ENCODE data around the gene IQCM.

DNA sequence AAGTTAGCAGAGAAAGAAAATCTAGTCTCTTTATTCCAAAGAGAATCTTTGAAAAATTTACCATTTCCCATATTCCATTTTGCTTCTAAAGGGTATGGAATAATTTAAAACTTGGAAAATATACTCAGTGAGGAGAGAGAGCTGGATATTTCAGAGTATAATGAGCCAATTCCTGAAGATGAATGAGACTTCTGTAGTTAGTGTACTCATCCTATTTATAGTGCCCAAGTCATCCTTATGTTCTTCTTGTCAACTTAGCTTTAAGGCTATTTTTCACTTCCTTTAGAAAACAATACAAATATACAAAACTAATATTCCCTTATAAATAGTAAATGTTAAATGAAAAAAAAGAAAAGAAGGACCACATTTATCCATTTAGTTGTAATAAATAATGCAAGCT lies 302.6 kb downstream of the IQCM start:
- TF ChIP-seq, protein P1, sequence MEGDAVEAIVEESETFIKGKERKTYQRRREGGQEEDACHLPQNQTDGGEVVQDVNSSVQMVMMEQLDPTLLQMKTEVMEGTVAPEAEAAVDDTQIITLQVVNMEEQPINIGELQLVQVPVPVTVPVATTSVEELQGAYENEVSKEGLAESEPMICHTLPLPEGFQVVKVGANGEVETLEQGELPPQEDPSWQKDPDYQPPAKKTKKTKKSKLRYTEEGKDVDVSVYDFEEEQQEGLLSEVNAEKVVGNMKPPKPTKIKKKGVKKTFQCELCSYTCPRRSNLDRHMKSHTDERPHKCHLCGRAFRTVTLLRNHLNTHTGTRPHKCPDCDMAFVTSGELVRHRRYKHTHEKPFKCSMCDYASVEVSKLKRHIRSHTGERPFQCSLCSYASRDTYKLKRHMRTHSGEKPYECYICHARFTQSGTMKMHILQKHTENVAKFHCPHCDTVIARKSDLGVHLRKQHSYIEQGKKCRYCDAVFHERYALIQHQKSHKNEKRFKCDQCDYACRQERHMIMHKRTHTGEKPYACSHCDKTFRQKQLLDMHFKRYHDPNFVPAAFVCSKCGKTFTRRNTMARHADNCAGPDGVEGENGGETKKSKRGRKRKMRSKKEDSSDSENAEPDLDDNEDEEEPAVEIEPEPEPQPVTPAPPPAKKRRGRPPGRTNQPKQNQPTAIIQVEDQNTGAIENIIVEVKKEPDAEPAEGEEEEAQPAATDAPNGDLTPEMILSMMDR (IDR thresholded peaks at IDR 0.05) = no peak
- TF ChIP-seq POLR2A (IDR thresholded peaks at IDR 0.05) (no peak), POLR2AphosphoS5 (IDR thresholded peaks at IDR 0.05) (no peak)

All from breast epithelium (tissue), 3 donors.